ENCODE data around the gene FAM25G. TPM values are rescaled to one million over a fixed set of nuclear protein-coding genes. Genes with fewer than 3 reads are reported as not detected.

FAM25G gene
- total RNA-seq, 2 donors from 2014 or later, result not detected

DNA sequence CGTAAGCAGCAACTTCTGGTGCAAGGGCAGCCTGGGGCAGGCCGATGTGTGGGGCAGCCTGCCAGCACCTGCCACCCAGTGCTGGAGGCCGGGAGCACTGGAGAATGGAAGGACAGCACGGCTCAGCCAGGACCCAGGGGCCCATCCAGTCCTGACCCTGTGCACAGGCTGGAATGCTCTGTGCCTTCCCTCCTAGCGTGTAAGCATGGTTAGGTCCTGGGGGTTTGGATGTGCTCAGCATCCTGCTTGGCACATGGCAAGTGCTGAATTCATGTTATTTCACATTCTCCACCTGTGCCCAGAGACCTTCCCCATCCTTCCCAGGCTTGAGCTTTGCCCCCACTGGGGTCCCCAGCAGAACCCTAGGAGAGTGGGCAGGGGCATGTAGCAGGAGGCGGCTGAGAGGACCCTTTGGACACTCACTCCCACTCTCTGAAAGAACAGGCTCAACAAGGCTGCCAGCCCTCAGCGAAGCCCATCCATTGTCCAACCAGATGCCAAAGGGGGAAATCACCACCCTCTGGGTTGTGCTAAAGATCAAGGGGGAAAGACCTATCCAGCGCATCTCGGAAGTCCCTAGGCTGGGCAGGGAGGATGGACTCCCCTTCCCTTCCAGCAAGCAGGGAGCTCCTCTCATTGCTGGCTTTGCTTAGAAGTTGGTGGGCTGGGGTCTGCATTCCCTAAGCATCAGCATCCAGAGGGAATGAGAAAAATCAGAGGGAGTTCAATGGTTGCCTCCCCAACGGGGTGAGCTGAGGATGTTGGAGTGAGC lies 37.3 kb downstream of the FAM25G start:
- DNase-seq (ENCODE audit: low spot score in 2 of 2), result no peak
- Mint-ChIP-seq H3K9me3 (no peaks in the 10 kb centered on the region), H3K36me3 (no peaks in the 10 kb centered on the region), H3K27ac (peak overlapping the region in 1 of 2 donors; percentile 44)
- no peak for ATAC-seq

DNA sequence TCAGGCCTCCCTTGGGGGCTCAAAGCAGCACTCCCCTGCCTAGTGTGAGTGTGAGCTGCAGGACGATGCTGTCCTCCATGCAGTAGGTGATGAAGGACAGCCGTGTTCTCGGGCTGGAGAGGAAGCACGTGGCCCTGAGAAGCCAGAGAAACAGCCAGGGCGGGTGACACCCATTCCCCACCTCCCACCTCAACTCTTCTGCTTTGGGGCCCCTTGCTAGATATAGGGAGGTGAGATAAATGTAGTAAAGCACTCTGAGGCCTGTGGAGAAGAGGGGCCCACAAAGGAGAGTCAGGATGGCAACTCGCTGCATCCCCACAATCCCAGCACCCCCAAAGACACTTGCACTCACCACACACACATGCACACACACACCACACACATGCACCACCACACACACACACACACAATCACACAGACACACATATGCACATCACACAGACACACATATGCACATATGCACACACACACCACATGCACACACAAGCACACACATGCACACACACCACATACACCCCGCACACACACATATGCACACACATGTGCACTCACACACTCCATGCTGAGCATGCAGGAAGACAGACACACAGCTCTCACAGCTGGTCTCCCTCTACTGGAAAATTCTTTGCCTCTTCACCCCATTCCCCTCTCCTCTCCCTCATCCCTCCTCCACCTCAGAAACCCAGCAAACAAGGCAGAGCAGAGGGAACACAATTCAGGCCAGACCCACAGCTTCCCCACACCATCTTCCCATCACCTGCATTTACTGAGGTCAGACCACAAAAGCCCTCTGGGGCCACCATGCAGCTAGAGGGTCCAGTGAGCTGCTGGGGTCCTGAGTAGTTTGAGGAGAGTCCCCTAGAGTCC lies 38.1 kb downstream of the FAM25G start:
- H3K36me3 Mint-ChIP-seq, result no peaks in the 10 kb centered on the region
- H3K9me3 Mint-ChIP-seq, result no peaks in the 10 kb centered on the region
- ATAC-seq, result no peak
- H3K27ac Mint-ChIP-seq, result no peak overlapping the region
- DNase-seq (ENCODE audit: low spot score in 2 of 2), result no peak

DNA sequence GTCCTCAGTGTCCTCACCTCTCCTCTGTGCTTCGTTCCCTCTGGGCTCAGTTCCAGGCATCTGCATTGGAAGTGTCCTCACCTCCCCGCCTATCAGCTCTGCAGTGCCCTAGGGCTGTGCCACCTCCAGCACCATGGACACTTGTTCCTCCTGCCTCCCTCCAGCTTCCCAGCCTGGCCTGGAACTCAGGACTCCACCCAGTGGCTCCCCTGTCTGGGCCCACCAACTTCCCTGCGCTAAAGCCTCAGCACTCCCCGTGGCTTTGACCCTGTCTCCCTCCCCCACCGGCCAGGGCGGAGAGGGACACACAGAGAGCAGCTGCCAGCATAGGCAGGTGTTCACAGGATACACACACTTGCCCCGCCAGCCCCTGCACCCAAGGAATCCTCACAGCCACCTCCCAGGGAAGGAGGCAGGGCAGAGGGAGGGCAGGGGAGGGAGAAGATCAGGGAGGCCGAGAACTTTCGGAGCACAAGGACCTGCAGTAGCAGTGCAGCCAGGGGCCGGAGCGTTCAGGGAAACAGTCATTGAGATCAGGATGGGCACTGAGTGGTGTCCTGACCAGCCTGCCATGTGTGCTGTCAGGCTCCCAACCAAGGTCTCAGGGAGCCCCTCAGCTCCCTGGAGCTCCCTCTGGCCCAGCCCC lies 38.9 kb downstream of the FAM25G start:
- ATAC-seq (peak in 1 of 2 donors; percentile 9), DNase-seq (ENCODE audit: low spot score in 2 of 2) (no peak)
- Mint-ChIP-seq H3K27ac (no peak overlapping the region), H3K9me3 (peaks cover 0 to 4% of the 10 kb centered on the region in 2 donors), H3K36me3 (no peaks in the 10 kb centered on the region)

DNA sequence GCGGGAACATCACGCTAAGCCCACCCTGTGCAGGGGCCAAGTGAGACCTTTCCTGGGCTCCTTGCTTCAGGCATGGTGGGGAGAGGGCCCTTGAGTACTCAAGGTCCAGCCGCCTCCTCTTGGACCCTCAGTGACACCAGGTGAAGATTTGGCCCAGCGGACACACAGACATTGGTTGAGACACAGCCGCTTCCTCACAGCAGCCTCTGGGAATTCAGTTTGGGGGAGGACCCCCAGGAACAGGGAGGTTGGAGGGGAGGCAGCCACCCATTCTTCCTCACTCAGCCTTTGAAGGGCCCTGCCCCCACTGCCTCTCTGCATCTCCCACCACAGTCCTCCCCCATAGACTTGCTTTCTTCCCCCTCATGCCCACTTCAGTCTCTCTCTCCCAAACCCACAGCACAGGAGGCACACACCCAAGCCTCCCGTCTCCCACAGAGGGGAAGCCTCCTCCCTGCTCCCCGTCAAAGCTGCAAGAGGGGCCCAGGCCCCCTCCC lies 39.5 kb downstream of the FAM25G start:
- peaks cover 0 to 4% of the 10 kb centered on the region in 2 donors for H3K9me3 Mint-ChIP-seq
- ATAC-seq (no peak), DNase-seq (ENCODE audit: low spot score in 2 of 2) (no peak)
- H3K27ac Mint-ChIP-seq, result no peak overlapping the region
- H3K36me3 Mint-ChIP-seq, result no peaks in the 10 kb centered on the region

DNA sequence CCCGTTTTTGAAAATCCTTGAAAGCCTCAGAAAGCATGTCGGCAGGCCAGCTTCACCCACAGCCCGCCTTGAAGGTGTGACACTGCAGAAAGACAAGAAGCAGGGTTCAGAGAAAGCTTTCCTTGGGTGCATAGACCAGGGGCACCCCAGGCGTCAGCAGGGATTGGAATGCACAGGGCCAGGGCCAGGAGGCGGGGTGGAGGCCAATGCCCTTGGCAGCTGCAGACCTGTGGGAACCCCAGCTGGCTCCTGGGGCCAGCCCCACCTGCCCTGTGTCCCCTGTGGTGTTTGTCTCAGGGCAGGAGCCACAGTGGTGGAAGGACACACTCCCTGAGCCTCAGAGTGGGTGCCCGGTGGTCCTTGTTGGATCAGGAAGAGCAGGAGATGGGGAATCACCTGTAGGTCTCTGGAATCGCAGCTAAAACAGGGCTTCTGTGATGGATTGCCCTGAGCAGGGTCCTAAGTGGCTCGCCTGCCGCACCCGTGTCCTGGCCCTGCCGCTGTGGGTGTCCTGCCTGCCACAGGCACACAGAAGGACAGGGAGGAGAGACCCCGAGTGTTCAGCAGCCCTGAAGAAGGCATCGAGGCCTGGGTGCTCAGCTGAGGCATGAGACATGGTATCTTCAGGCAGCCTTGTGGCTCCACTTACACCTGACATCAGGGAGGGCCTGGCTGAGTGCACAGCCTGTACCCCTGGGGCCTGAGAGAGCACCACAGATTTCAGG lies 40.1 kb downstream of the FAM25G start:
- Mint-ChIP-seq H3K9me3 (peaks cover 0 to 4% of the 10 kb centered on the region in 2 donors), H3K27ac (no peak overlapping the region), H3K36me3 (no peaks in the 10 kb centered on the region)
- DNase-seq (ENCODE audit: low spot score in 2 of 2) (no peak), ATAC-seq (no peak)

GRCh38 chr10:47450442-47450841 lies 41.1 kb downstream of the FAM25G start:
- ATAC-seq (no peak), DNase-seq (ENCODE audit: low spot score in 2 of 2) (no peak)
- Mint-ChIP-seq H3K27ac (no peak overlapping the region), H3K9me3 (peaks cover 6 to 11% of the 10 kb centered on the region in 2 donors), H3K36me3 (peaks cover 6 to 8% of the 10 kb centered on the region in 2 donors)

- H3K36me3 Mint-ChIP-seq, result peaks cover 10 to 12% of the 10 kb centered on the region in 2 donors
- H3K9me3 Mint-ChIP-seq, result peaks cover 11 to 16% of the 10 kb centered on the region in 2 donors
- ATAC-seq (no peak), DNase-seq (ENCODE audit: low spot score in 2 of 2) (no peak)
- H3K27ac Mint-ChIP-seq, result no peak overlapping the region
These were observed 41.5 kb downstream of the FAM25G start for GRCh38 chr10:47449979-47450378.

- ATAC-seq, result peak; percentile 9 to 37
- no peak overlapping the region for H3K27ac Mint-ChIP-seq
These were observed 42.2 kb downstream of the FAM25G start for GRCh38 chr10:47449102-47449978.

GRCh38 chr10:47447705-47448104 lies 43.8 kb downstream of the FAM25G start:
- DNase-seq (ENCODE audit: low spot score in 2 of 2), result no peak
- no peak for ATAC-seq
- Mint-ChIP-seq H3K9me3 (peaks cover 15 to 22% of the 10 kb centered on the region in 2 donors), H3K27ac (no peak overlapping the region), H3K36me3 (peaks cover 12 to 16% of the 10 kb centered on the region in 2 donors)

More at GRCh38 chr10:47449102-47449978, 42.2 kb downstream of the FAM25G start:
- H3K36me3 Mint-ChIP-seq, result peaks cover 11 to 12% of the 10 kb centered on the region in 2 donors
- no peak for DNase-seq (ENCODE audit: low spot score in 2 of 2)
- peaks cover 11 to 16% of the 10 kb centered on the region in 2 donors for H3K9me3 Mint-ChIP-seq

DNA sequence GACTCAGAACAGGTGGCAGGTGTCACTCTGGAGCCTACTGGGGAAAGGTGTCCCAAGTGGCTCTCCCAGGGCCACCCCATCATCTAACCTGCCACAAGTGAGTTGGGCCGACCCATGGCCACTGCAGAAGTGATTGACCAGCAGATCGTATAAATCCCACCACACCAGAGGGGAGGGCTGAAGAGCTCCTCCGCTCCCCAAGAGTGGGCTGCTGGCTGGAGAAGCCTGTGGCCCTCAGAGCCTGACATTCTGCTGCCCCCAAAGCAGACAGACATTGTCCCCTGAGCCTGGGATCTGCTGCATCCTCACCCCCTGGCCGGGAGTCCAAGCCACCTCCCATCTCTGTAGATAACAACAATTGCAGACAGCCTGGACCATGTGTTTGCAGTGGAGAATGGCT lies 44.3 kb downstream of the FAM25G start:
- peaks cover 12 to 16% of the 10 kb centered on the region in 2 donors for H3K36me3 Mint-ChIP-seq
- peaks cover 15 to 22% of the 10 kb centered on the region in 2 donors for H3K9me3 Mint-ChIP-seq
- DNase-seq (ENCODE audit: low spot score in 2 of 2), result no peak
- no peak for ATAC-seq
- H3K27ac Mint-ChIP-seq, result no peak overlapping the region

- DNase-seq (ENCODE audit: low spot score in 2 of 2) (no peak), ATAC-seq (no peak)
- Mint-ChIP-seq H3K36me3 (peaks cover 12 to 16% of the 10 kb centered on the region in 2 donors), H3K27ac (no peak overlapping the region), H3K9me3 (peaks cover 15 to 22% of the 10 kb centered on the region in 2 donors)
These were observed 45.8 kb downstream of the FAM25G start for GRCh38 chr10:47445720-47446119.

GRCh38 chr10:47444047-47444446 lies 47.5 kb downstream of the FAM25G start:
- H3K27ac Mint-ChIP-seq, result no peak overlapping the region
- ATAC-seq, result no peak
- peaks cover 15 to 22% of the 10 kb centered on the region in 2 donors for H3K9me3 Mint-ChIP-seq
- no peak for DNase-seq (ENCODE audit: low spot score in 2 of 2)
- H3K36me3 Mint-ChIP-seq, result peaks cover 12 to 22% of the 10 kb centered on the region in 2 donors

DNA sequence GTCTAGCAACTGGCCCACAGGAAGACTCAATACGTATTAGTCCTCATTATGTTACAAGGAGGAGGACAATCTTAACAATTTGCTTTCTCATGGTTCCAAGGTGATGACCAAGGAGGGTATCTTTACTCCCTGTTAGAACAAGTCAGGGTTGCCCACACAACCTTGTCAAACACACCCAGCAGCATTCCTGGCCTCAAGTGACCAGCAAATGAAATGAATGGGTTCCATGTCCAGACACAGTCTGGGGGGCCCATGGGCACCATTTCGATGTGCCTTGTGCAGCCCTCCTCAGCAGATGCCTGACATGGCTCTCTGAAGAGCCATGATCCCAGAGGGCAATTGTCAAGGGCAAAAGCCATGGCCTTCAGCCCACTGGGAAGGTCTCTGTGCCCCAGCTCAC lies 48.4 kb downstream of the FAM25G start:
- DNase-seq (ENCODE audit: low spot score in 2 of 2), result no peak
- no peak for ATAC-seq
- H3K27ac Mint-ChIP-seq, result no peak overlapping the region
- H3K36me3 Mint-ChIP-seq, result peaks cover 12 to 28% of the 10 kb centered on the region in 2 donors
- peaks cover 19 to 22% of the 10 kb centered on the region in 2 donors for H3K9me3 Mint-ChIP-seq

- ATAC-seq (no peak), DNase-seq (ENCODE audit: low spot score in 2 of 2) (no peak)
- peaks cover 12 to 28% of the 10 kb centered on the region in 2 donors for H3K36me3 Mint-ChIP-seq
- peaks cover 18 to 19% of the 10 kb centered on the region in 2 donors for H3K9me3 Mint-ChIP-seq
- no peak overlapping the region for H3K27ac Mint-ChIP-seq
These were observed 49.1 kb downstream of the FAM25G start for GRCh38 chr10:47442351-47442750.

- Mint-ChIP-seq H3K27ac (no peak overlapping the region), H3K9me3 (peaks cover 18 to 19% of the 10 kb centered on the region in 2 donors), H3K36me3 (peaks cover 12 to 28% of the 10 kb centered on the region in 2 donors)
- no peak for DNase-seq (ENCODE audit: low spot score in 2 of 2)
- no peak for ATAC-seq
These were observed 49.6 kb downstream of the FAM25G start for GRCh38 chr10:47441938-47442337.
